Measurements from ENCODE around the gene DGKE.

DNA sequence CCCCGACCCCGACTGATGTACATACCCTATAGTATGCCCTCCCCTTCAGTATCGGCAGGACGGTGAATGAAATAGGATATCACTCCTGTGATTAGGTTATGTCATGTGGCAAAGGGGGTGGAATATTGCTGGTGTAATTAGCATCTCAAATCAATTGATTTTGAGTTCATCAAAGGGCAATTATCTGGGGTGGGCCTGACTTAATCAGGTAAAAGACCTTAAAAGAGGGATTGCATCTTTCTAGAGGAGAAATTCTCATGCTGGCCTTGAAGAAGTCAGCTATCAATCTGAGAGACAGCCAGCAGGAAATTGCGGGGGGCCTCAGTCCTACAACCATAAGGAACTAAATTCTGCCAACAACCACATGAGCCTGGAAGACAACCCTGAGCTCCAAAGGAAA, 69.6 kb downstream of the DGKE start:
- TF ChIP-seq, protein P1, sequence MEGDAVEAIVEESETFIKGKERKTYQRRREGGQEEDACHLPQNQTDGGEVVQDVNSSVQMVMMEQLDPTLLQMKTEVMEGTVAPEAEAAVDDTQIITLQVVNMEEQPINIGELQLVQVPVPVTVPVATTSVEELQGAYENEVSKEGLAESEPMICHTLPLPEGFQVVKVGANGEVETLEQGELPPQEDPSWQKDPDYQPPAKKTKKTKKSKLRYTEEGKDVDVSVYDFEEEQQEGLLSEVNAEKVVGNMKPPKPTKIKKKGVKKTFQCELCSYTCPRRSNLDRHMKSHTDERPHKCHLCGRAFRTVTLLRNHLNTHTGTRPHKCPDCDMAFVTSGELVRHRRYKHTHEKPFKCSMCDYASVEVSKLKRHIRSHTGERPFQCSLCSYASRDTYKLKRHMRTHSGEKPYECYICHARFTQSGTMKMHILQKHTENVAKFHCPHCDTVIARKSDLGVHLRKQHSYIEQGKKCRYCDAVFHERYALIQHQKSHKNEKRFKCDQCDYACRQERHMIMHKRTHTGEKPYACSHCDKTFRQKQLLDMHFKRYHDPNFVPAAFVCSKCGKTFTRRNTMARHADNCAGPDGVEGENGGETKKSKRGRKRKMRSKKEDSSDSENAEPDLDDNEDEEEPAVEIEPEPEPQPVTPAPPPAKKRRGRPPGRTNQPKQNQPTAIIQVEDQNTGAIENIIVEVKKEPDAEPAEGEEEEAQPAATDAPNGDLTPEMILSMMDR (IDR thresholded peaks at IDR 0.05), result no peak
- TF ChIP-seq POLR2A (IDR thresholded peaks at IDR 0.05), result no peak
